Islet precursor cell (in vitro differentiated cells): ENCODE results near the gene ACAT1.
"Not testable (repeated sequence)": the region's sequence is repeated elsewhere in the genome, so short reads cannot be mapped to it uniquely, and the experiment has no call there.

ENCODE experiments used
- DNase-seq: peaks from one replicate; pipeline ENCODE4 v3.0.0-alpha.2; 2018

ACAT1 gene

GRCh38 chr11:108148556-108148955 is 27.2 kb downstream of the ACAT1 start:
- no peak for DNase-seq

DNA sequence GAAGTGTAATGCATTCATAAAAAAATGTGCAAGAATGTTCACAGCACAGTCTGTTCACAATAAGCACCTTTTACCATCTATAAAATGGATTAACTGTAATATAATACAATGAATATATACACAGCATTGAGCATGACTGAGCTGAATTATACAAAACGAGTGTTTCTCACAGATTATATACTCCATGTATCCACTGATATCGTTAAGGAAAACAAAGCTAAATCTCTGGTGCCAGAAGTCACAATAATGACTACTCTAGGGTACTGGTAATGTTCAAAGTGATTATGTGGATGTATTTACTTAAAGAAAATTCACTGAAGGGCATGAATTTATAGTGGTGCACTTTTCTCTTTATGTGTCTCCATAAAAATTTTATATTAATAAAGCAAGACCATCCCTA is 33.2 kb downstream of the ACAT1 start:
- DNase-seq, result no peak

DNA sequence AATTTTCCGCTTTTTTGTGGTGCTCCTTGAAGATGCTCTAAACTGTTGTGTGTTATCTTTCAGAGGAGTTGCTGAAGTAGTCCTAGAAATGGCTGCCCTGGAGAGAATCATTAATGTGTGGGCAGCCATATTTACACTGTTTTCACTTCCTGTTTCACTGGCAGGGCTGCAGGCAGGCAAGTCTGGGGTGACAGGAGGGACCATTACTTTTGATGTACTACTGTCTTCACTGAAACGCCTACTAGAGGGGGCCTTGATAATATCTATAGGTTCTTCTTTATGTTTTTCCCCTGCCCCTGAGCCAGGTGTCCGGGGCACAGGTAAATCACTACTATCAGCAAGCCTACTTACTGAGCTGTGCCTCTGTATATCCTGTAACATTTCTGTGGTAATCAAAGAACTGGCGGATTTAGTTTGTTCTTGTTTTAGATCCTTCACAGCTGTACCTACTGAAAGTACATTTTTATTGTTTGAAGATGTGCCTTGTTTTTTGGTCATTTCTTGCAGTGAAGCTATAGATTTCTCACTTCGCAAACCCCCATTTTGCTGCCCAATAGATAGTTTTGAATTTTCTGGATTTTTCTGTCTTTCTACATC is 39.7 kb downstream of the ACAT1 start:
- no peak for DNase-seq

- DNase-seq, result not testable (repeated sequence)
Observed at GRCh38 chr11:108162878-108163277, 41.5 kb downstream of the ACAT1 start.

DNA sequence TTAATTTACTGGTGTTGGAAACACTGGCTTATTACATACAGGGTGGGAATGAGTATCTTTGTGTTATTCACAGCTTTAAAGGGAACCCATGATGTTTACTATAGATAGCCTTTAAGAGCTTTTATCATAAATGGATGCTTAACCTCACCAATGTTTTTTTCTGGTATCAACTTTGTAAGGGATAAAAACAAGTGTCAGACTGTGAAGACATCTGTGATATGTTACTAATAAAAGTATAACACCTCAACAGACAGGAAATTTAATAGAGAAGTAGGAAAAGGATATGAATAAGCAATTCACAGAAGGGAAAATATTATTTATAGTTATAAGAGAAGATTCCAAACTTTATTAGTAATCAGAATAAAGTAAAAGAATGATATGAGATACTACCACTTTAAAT is 46.3 kb downstream of the ACAT1 start:
- DNase-seq, result no peak

DNA sequence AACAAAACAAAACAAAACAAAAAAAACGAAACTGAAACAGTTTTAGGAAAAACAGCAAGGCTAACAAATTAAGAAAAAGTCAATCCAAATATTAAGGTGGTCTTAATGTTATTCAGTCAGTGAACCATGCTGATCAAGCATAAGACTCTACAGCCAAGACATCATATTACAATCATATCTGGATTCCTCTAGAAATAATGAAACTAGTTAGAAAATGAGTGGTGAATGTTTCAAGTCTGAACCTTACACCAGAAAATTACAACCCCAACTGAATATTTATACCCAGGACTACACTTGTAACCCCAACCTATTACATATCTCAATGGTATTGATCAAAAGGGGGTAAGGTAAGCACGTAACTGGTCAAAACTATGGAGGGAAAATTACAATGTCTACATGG is 48.8 kb downstream of the ACAT1 start:
- DNase-seq, result no peak

DNA sequence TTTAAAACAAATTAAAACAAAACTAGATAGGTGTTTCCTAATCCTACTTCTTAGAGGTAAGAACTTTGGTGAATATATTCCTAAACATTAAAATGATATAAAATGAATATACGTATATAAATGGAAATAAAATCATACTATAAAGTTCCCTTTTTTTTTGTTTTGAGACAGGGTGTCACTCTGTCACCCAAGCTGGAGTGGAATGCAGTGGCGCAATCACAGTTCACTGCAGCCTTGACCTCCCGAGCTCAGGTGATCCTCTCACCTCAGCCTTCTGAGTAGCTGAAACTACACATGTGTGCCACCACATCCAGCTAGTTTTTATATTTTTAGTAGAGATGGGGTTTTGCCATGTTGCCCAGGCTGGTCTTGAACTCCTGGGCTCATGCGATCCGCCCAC is 56.2 kb downstream of the ACAT1 start:
- DNase-seq, result no peak

GRCh38 chr11:108193725-108194124 is 72.4 kb downstream of the ACAT1 start:
- no peak for DNase-seq

DNA sequence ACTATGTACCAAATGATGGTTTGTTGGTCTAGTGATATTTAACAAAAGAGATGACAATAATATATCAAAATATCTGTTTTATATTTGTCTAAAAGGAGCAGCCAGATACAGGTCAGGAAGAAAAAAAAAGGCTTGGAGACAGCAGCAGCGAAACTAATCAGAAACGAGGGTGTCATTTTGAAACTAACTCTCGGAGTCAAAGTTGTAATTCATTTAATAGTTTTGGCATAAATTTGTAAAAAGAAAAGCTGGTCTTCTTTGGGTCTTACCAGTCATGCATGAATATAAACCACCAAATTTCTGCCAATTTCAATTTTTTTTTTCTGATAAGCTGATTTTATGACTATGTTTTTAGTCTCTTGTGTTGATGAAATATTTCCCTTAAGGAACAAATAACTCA is 75.5 kb downstream of the ACAT1 start:
- DNase-seq, result no peak
